GM12878 (cell line): ENCODE results near the gene RNF175. TPM values are rescaled to one million over a fixed set of nuclear protein-coding genes. Genes with fewer than 3 reads are reported as not detected.

Experiments
- ATAC-seq: fragments of 200-7000 bp; cut with Tn5 transposase; 3 replicates; pipeline ENCODE4 v1.9.1; 2020; ENCODE audit warnings: mild to moderate bottlenecking, moderate library complexity
- BruUV-seq: library from RNA; stranded (reverse); fragments of 400-500 nt; replicated peaks from 2 replicates; lab custom pipeline; 2021; lab: Mats Ljungman, UMichigan
- CTCF ChIA-PET: fragments of 300-600 bp; sonication (Branson Sonifier 250); formaldehyde crosslinking; extraction: SDS; loops from one replicate; lab custom pipeline; 2021; ENCODE audit warnings: inconsistent platforms; lab: Yijun Ruan, JAX
- POLR2A ChIA-PET: fragments of 350-600 bp; formaldehyde crosslinking; extraction: SDS; loops from one replicate; lab custom pipeline; 2021; ENCODE audit warnings: inconsistent platforms; lab: Charles Lee
- RAD21 ChIA-PET: fragments of 300-600 bp; sonication (Branson Sonifier 250); formaldehyde crosslinking; loops from one replicate; lab custom pipeline; 2023; ENCODE audit warnings: antibody characterized with exemption; ENCODE audit not compliant: unreplicated experiment; lab: Charles Lee
- SMC1A ChIA-PET: fragments of 300-600 bp; sonication (Branson Sonifier 250); formaldehyde crosslinking; loops from one replicate; lab custom pipeline; 2023; ENCODE audit not compliant: unreplicated experiment, uncharacterized antibody; lab: Charles Lee
- DNase-seq: peaks from one replicate; pipeline ENCODE4 v3.0.0-alpha.2; 2011; ENCODE audit warnings: low read depth, low spot score
- FAIRE-seq: peaks from 3 replicates; lab custom pipeline; 2011; peaks lifted over from hg19 to GRCh38; lab: Jason Lieb, UNC
- H2AFZ ChIP-seq: 2 replicates; pipeline ENCODE4 v1.6.0; 2011; ENCODE audit warnings: low read depth, low read length, control low read depth; ENCODE audit not compliant: control insufficient read depth
- H3K27ac ChIP-seq: 2 replicates; pipeline ENCODE4 v1.5.1; 2011; ENCODE audit warnings: control low read depth; ENCODE audit not compliant: control insufficient read depth, insufficient read depth
- H3K27me3 ChIP-seq, 2 experiments: replicated peaks in 1 of 2; 2 replicates each; pipeline versions ENCODE4 v1.6.0 to v1.6.1; 2011; ENCODE audit warnings: low read length in 1 of 2; ENCODE audit not compliant: control insufficient read depth in 2 of 2, insufficient read depth in 2 of 2
- H3K36me3 ChIP-seq, 2 experiments: 2 replicates each; pipeline ENCODE4 v1.5.1; 2011; ENCODE audit warnings: low read length in 1 of 2; ENCODE audit not compliant: control insufficient read depth in 2 of 2, insufficient read depth in 2 of 2
- H3K4me1 ChIP-seq: 2 replicates; pipeline ENCODE4 v1.6.1; 2011; ENCODE audit warnings: mild to moderate bottlenecking, low read length, moderate library complexity, mixed read lengths; ENCODE audit not compliant: control insufficient read depth, insufficient read depth
- H3K4me2 ChIP-seq: 2 replicates; pipeline ENCODE4 v1.6.0; 2011; ENCODE audit warnings: control low read depth; ENCODE audit not compliant: control insufficient read depth, insufficient read depth
- H3K4me3 ChIP-seq: fragments of 200-600 bp; sonication (generic); 2 replicates; pipeline ENCODE4 v1.5.1; 2016
- H3K79me2 ChIP-seq: 2 replicates; pipeline ENCODE4 v1.6.0; 2011; ENCODE audit warnings: low read length; ENCODE audit not compliant: control insufficient read depth, insufficient read depth
- H3K9ac ChIP-seq: 2 replicates; pipeline ENCODE4 v1.8.0; 2011; ENCODE audit warnings: low read length, control low read depth, mixed read lengths; ENCODE audit not compliant: control insufficient read depth, insufficient read depth
- H3K9me3 ChIP-seq: replicated peaks from 3 replicates; pipeline ENCODE4 v1.5.1; 2011; ENCODE audit warnings: mild to moderate bottlenecking, low read length; ENCODE audit not compliant: control insufficient read depth, insufficient read depth
- H4K20me1 ChIP-seq: 2 replicates; pipeline ENCODE4 v1.6.0; 2011; ENCODE audit not compliant: control insufficient read depth, insufficient read depth
- CHD2 ChIP-seq: IDR thresholded peaks from 2 replicates; pipeline ENCODE4 v1.6.1; 2011; ENCODE audit warnings: low read depth, low read length, improper control_type of control experiment, borderline replicate concordance
- DPF2 ChIP-seq: fragments of 450-650 bp; IDR thresholded peaks from 2 replicates; pipeline ENCODE4 v1.6.1; 2017; ENCODE audit warnings: mild to moderate bottlenecking
- HDAC2 ChIP-seq: fragments of 200-600 bp; sonication (generic); IDR thresholded peaks from 2 replicates; pipeline ENCODE4 v1.6.1; 2017
- POU2F2 ChIP-seq: IDR thresholded peaks from 3 replicates; pipeline ENCODE4 v1.6.1; 2011; ENCODE audit warnings: low read depth, mild to moderate bottlenecking, low read length, borderline replicate concordance
- RUNX3 ChIP-seq: IDR thresholded peaks from 2 replicates; pipeline ENCODE4 v1.6.1; 2012; ENCODE audit warnings: low read length, inconsistent platforms
- SMARCA5 ChIP-seq: fragments of 450-650 bp; IDR thresholded peaks from 2 replicates; pipeline ENCODE4 v1.6.1; 2017; ENCODE audit warnings: mild to moderate bottlenecking
- WGBS: methylation state at CpG from one replicate; pipeline ENCODE4 v1.1.6; 2016; ENCODE audit warnings: low lambda C conversion rate; ENCODE audit not compliant: insufficient replicate concordance, insufficient coverage; ENCODE audit errors: missing lambda C conversion rate; 5-methylcytosine and 5-hydroxymethylcytosine counted together
- in situ Hi-C: fragments of 300-500 bp; cut with MboI; formaldehyde crosslinking; loops from 9 replicates; pipeline ENCODE4 v1.14.3; 2018; ENCODE audit warnings: mixed read lengths
- intact Hi-C: fragments of 100-400 bp; cut with micrococcal nuclease; formaldehyde crosslinking; loops from one replicate; pipeline ENCODE4 v1.14.2; 2022; ENCODE audit not compliant: unreplicated experiment
- polyA plus RNA-seq, 11 experiments: library from polyadenylated mRNA; depleted of rRNA in 4 of 11; unstranded in 6 of 11; stranded (reverse) in 5 of 11; fragments of >200 nt; fragmentation: Nextera tagmentation in 4 of 11; fragmentation: Illumina TruSeq in 1 of 11; extraction: Ambion mirVana in 4 of 11; extraction: Trizol in 1 of 11; gene quantifications; 1 replicate in 1 of 11; 2 replicates in 10 of 11; pipeline versions ENCODE4 v1.2.1 to v1.2.3, GENCODE V29; 2011 to 2016; ENCODE audit warnings: inconsistent platforms in 2 of 11, missing spikeins in 2 of 11, low read depth in 1 of 11
- total RNA-seq, 4 experiments: library from RNA; depleted of rRNA in 3 of 4; stranded (reverse); fragments of >200 nt in 3 of 4; fragmentation: Illumina TruSeq in 1 of 4; extraction: Trizol in 1 of 4; gene quantifications; 2 replicates each; pipeline versions ENCODE4 v1.2.1 to v1.2.3, GENCODE V29; 2013 to 2021
- TF ChIP-seq, protein P1 (sequence below): fragments of 450-650 bp; IDR thresholded peaks from 2 replicates; pipeline ENCODE4 v1.6.1; 2018; ENCODE audit warnings: mild to moderate bottlenecking, low read depth, moderate library complexity; ENCODE audit not compliant: partially characterized antibody
- TF ChIP-seq, protein P2 (sequence below): fragments of 150-350 bp; IDR thresholded peaks from 2 replicates; pipeline ENCODE4 v1.6.1; 2014; ENCODE audit warnings: mild to moderate bottlenecking, low read depth, low read length
- TF ChIP-seq, protein P3 (sequence below): fragments of 450-650 bp; IDR thresholded peaks from 2 replicates; pipeline ENCODE4 v1.6.1; 2014; ENCODE audit warnings: mild to moderate bottlenecking

RNF175 gene
- total and polyA plus RNA-seq, 10 of the 15 experiments (the other 5 are each of a cell fraction or from before 2014, with no cell fraction given) = not detected

DNA sequence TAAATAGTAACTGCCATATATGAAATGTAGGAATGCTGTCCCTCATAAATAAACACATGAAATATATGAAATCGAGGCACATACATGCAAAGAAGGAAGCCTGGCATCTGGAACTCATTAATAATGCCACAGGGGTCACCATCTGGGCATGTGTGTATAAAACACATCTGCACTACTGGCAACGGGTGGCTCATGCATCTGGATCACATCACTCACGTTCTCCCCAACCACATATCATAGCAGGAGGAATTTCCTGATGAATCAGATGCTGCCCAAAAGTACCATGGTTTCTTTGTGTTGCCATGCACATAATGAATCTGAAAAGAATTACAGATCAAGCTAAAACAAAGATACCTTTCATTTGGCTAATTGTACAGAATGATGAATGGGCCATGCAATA is 28.6 kb downstream of the RNF175 start:
- no peak for DNase-seq
- BruUV-seq = no TSS peak
- Histone ChIP-seq H3K36me3 (no peaks in the 10 kb centered on the region), H3K4me3 (no peak overlapping the region), H4K20me1 (no peaks in the 10 kb centered on the region), H3K9ac (no peak overlapping the region), H2AFZ (no peak overlapping the region), H3K4me2 (no peak overlapping the region), H3K27me3 (0 out of 4 replicates have a peak, but pooled peaks cover 0 to 4% of the 10 kb centered on the region in 2 experiments), H3K4me1 (peaks cover 12% of the 10 kb centered on the region; the same call in 1 of the 2 replicates), H3K9me3 (no peaks in the 10 kb centered on the region), H3K79me2 (no peaks in the 10 kb centered on the region), H3K27ac (no peak overlapping the region)
- ChIA-PET RAD21 (no interaction called here), CTCF (no interaction called here), POLR2A (interaction anchor here (0.5 kb wide), 1 partner anchor 207 kb away, joined by 4 read pairs; no protein-coding TSS in a partner anchor), SMC1A (interaction anchor here (3.5 kb wide), 1 partner anchor 12 kb away, joined by 14 read pairs; no protein-coding TSS in a partner anchor)
- intact Hi-C loops = no loop called here
- FAIRE-seq = no peak
- in situ Hi-C loops = no loop called here
- ATAC-seq = no peak
- TF ChIP-seq, protein P1, sequence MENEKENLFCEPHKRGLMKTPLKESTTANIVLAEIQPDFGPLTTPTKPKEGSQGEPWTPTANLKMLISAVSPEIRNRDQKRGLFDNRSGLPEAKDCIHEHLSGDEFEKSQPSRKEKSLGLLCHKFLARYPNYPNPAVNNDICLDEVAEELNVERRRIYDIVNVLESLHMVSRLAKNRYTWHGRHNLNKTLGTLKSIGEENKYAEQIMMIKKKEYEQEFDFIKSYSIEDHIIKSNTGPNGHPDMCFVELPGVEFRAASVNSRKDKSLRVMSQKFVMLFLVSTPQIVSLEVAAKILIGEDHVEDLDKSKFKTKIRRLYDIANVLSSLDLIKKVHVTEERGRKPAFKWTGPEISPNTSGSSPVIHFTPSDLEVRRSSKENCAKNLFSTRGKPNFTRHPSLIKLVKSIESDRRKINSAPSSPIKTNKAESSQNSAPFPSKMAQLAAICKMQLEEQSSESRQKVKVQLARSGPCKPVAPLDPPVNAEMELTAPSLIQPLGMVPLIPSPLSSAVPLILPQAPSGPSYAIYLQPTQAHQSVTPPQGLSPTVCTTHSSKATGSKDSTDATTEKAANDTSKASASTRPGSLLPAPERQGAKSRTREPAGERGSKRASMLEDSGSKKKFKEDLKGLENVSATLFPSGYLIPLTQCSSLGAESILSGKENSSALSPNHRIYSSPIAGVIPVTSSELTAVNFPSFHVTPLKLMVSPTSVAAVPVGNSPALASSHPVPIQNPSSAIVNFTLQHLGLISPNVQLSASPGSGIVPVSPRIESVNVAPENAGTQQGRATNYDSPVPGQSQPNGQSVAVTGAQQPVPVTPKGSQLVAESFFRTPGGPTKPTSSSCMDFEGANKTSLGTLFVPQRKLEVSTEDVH = no peak
- TF ChIP-seq CHD2 (no peak), DPF2 (no peak), RUNX3 (no peak), POU2F2 (no peak), HDAC2 (no peak), SMARCA5 (no peak)
- TF ChIP-seq, protein P2, sequence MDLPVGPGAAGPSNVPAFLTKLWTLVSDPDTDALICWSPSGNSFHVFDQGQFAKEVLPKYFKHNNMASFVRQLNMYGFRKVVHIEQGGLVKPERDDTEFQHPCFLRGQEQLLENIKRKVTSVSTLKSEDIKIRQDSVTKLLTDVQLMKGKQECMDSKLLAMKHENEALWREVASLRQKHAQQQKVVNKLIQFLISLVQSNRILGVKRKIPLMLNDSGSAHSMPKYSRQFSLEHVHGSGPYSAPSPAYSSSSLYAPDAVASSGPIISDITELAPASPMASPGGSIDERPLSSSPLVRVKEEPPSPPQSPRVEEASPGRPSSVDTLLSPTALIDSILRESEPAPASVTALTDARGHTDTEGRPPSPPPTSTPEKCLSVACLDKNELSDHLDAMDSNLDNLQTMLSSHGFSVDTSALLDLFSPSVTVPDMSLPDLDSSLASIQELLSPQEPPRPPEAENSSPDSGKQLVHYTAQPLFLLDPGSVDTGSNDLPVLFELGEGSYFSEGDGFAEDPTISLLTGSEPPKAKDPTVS = no peak
- TF ChIP-seq, protein P3, sequence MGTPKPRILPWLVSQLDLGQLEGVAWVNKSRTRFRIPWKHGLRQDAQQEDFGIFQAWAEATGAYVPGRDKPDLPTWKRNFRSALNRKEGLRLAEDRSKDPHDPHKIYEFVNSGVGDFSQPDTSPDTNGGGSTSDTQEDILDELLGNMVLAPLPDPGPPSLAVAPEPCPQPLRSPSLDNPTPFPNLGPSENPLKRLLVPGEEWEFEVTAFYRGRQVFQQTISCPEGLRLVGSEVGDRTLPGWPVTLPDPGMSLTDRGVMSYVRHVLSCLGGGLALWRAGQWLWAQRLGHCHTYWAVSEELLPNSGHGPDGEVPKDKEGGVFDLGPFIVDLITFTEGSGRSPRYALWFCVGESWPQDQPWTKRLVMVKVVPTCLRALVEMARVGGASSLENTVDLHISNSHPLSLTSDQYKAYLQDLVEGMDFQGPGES = no peak
- WGBS = 4% methylated on average over 3 of the region's 3 CpGs
